SK-N-SH (cell line): Measurements from ENCODE around the gene MAPK10. TPM values are rescaled to one million over a fixed set of nuclear protein-coding genes. Genes with fewer than 3 reads are reported as not detected.

ENCODE experiments used
- CTCF ChIA-PET: fragments of 300-600, 350-600 bp; formaldehyde crosslinking; extraction: SDS; loops from one replicate; lab custom pipeline; 2021; lab: Yijun Ruan, JAX
- POLR2A ChIA-PET: fragments of 350-600 bp; sonication (Branson Sonifier 250); formaldehyde crosslinking; extraction: SDS; loops from one replicate; lab custom pipeline; 2020; ENCODE audit warnings: antibody characterized with exemption, inconsistent platforms; lab: Yijun Ruan, JAX
- DNase-seq: peaks from one replicate; pipeline ENCODE4 v3.0.0; 2012
- H2AFZ ChIP-seq: fragments of 200-600 bp; sonication (generic); 2 replicates; pipeline ENCODE4 v1.8.1; 2016; ENCODE audit warnings: antibody characterized with exemption, mild to moderate bottlenecking, low read depth
- H3F3A ChIP-seq: fragments of 200-600 bp; sonication (generic); replicated peaks from 2 replicates; pipeline ENCODE3; 2016; ENCODE audit warnings: antibody characterized with exemption, mild to moderate bottlenecking; ENCODE audit not compliant: insufficient read depth
- H3K27ac ChIP-seq, 2 experiments: fragments of 200-500 bp in 1 of 2; fragments of 200-600 bp in 1 of 2; sonication (Bioruptor generic) in 1 of 2; sonication (generic), shearing (Covaris generic) in 1 of 2; 2 replicates each; pipeline versions ENCODE4 v1.5.1 to v1.6.1; 2014 to 2016; ENCODE audit warnings: low read depth in 2 of 2, inconsistent platforms in 1 of 2, low read length in 1 of 2, mild to moderate bottlenecking in 1 of 2, mixed read lengths in 1 of 2
- H3K27me3 ChIP-seq: fragments of 200-600 bp; sonication (generic), shearing (Covaris generic); 2 replicates; pipeline ENCODE4 v1.6.1; 2016; ENCODE audit warnings: mixed run types; ENCODE audit not compliant: insufficient read depth
- H3K36me3 ChIP-seq, 2 experiments: fragments of 200-500 bp in 1 of 2; fragments of 200-600 bp in 1 of 2; sonication (Bioruptor generic) in 1 of 2; sonication (generic) in 1 of 2; replicated peaks in 1 of 2; 2 replicates each; pipeline versions ENCODE3 to v1.5.1; 2014 to 2016; ENCODE audit warnings: low read length in 1 of 2, mild to moderate bottlenecking in 1 of 2; ENCODE audit not compliant: insufficient read depth in 2 of 2, control insufficient read depth in 1 of 2
- H3K4me1 ChIP-seq, 2 experiments: fragments of 200-500 bp in 1 of 2; fragments of 200-600 bp in 1 of 2; sonication (Bioruptor generic) in 1 of 2; sonication (generic), shearing (Covaris generic) in 1 of 2; 2 replicates each; pipeline versions ENCODE4 v1.5.1 to v1.6.1; 2014 to 2016; ENCODE audit warnings: low read depth in 1 of 2, low read length in 1 of 2, mixed run types in 1 of 2; ENCODE audit not compliant: insufficient read depth in 2 of 2, control insufficient read depth in 1 of 2
- H3K4me2 ChIP-seq: fragments of 200-600 bp; sonication (generic), shearing (Covaris generic); 2 replicates; pipeline ENCODE4 v1.6.1; 2017; ENCODE audit warnings: mixed run types
- H3K4me3 ChIP-seq, 2 experiments: fragments of 200-500 bp in 1 of 2; fragments of 200-600 bp in 1 of 2; sonication (Bioruptor generic) in 1 of 2; sonication (generic), shearing (Covaris generic) in 1 of 2; 2 replicates each; pipeline versions ENCODE4 v1.5.1 to v1.8.1; 2014 to 2016; ENCODE audit warnings: low read depth in 2 of 2, inconsistent platforms in 1 of 2, low read length in 1 of 2, mild to moderate bottlenecking in 1 of 2, mixed read lengths in 1 of 2, moderate library complexity in 1 of 2
- H3K79me2 ChIP-seq: fragments of 200-600 bp; sonication (generic); 2 replicates; pipeline ENCODE4 v1.8.1; 2017; ENCODE audit warnings: mild to moderate bottlenecking; ENCODE audit not compliant: insufficient read depth
- H3K9ac ChIP-seq: fragments of 200-600 bp; sonication (generic); 2 replicates; pipeline ENCODE4 v1.6.1; 2017; ENCODE audit warnings: mixed run types
- H3K9me2 ChIP-seq: fragments of 200-600 bp; sonication (generic); 2 replicates; pipeline ENCODE4 v1.6.1; 2017; ENCODE audit warnings: mixed run types
- H3K9me3 ChIP-seq: fragments of 200-600 bp; sonication (generic); 2 replicates; pipeline ENCODE4 v1.6.1; 2017; ENCODE audit warnings: mixed run types, mild to moderate bottlenecking, moderate library complexity
- H4K20me1 ChIP-seq: fragments of 200-600 bp; sonication (generic); 2 replicates; pipeline ENCODE4 v1.6.1; 2017; ENCODE audit warnings: mild to moderate bottlenecking, mixed run types; ENCODE audit not compliant: insufficient read depth
- CHD2 ChIP-seq: fragments of 150-350 bp; IDR thresholded peaks from 2 replicates; pipeline ENCODE4 v1.6.1; 2018; ENCODE audit warnings: low read length; ENCODE audit not compliant: partially characterized antibody
- CTCF ChIP-seq: fragments of 200-600 bp; sonication (generic); IDR thresholded peaks from 2 replicates; pipeline ENCODE4 v1.6.1; 2017; ENCODE audit warnings: antibody characterized with exemption, mild to moderate bottlenecking, moderate library complexity
- ELF1 ChIP-seq: IDR thresholded peaks from 2 replicates; pipeline ENCODE4 v1.4.0; 2012
- EP300 ChIP-seq, 2 experiments: IDR thresholded peaks; 2 replicates each; pipeline versions ENCODE4 v1.4.0 to v1.6.1; 2012; ENCODE audit warnings: borderline replicate concordance in 1 of 2, low read depth in 1 of 2, low read length in 1 of 2
- EZH2phosphoT487 ChIP-seq: fragments of 200-600 bp; sonication (generic); IDR thresholded peaks from 2 replicates; pipeline ENCODE4 v1.6.1; 2017; ENCODE audit warnings: low read depth, mixed run types, mild to moderate bottlenecking, antibody characterized with exemption, moderate library complexity, borderline replicate concordance
- FOSL2 ChIP-seq: IDR thresholded peaks from 2 replicates; pipeline ENCODE4 v1.4.0; 2012; ENCODE audit warnings: low read depth, mild to moderate bottlenecking, moderate library complexity, borderline replicate concordance
- GABPA ChIP-seq: IDR thresholded peaks from 2 replicates; pipeline ENCODE4 v1.4.0; 2012; ENCODE audit warnings: low read depth, mild to moderate bottlenecking
- IRF3 ChIP-seq: fragments of 150-350 bp; IDR thresholded peaks from 2 replicates; pipeline ENCODE4 v1.6.1; 2016; ENCODE audit warnings: mild to moderate bottlenecking, low read depth, low read length
- JUND ChIP-seq: IDR thresholded peaks from 2 replicates; pipeline ENCODE4 v1.4.0; 2012
- MAX ChIP-seq: IDR thresholded peaks from 2 replicates; pipeline ENCODE4 v1.4.0; 2012; ENCODE audit warnings: low read depth
- MEF2A ChIP-seq: IDR thresholded peaks from 2 replicates; pipeline ENCODE4 v1.4.0; 2012; ENCODE audit warnings: low read depth, borderline replicate concordance
- MXI1 ChIP-seq: IDR thresholded peaks from 2 replicates; pipeline ENCODE4 v1.6.1; 2012; ENCODE audit warnings: mild to moderate bottlenecking, low read depth, low read length, improper control_type of control experiment
- NFIC ChIP-seq: IDR thresholded peaks from 2 replicates; pipeline ENCODE4 v1.4.0; 2012; ENCODE audit warnings: borderline replicate concordance
- NRF1 ChIP-seq: IDR thresholded peaks from 2 replicates; pipeline ENCODE4 v1.6.1; 2012; ENCODE audit warnings: low read depth, mild to moderate bottlenecking, low read length
- RCOR1 ChIP-seq: fragments of 150-350 bp; IDR thresholded peaks from 2 replicates; pipeline ENCODE4 v1.6.1; 2017; ENCODE audit warnings: antibody characterized with exemption, low read length
- REST ChIP-seq: IDR thresholded peaks from 2 replicates; pipeline ENCODE4 v1.6.1; 2012; ENCODE audit warnings: mild to moderate bottlenecking, low read depth, low read length, moderate library complexity
- RFX5 ChIP-seq: IDR thresholded peaks from 2 replicates; pipeline ENCODE4 v1.6.1; 2012; ENCODE audit warnings: mild to moderate bottlenecking, improper control_type of control experiment, low read length
- RXRA ChIP-seq: IDR thresholded peaks from 2 replicates; pipeline ENCODE4 v1.4.0; 2012; ENCODE audit warnings: low read depth, mild to moderate bottlenecking, borderline replicate concordance
- SIN3A ChIP-seq: IDR thresholded peaks from 2 replicates; pipeline ENCODE4 v1.6.1; 2012; ENCODE audit warnings: low read depth, mild to moderate bottlenecking, low read length, moderate library complexity, borderline replicate concordance
- SMC3 ChIP-seq: IDR thresholded peaks from 2 replicates; pipeline ENCODE4 v1.6.1; 2012; ENCODE audit warnings: low read depth, low read length, improper control_type of control experiment
- TAF1 ChIP-seq: IDR thresholded peaks from 2 replicates; pipeline ENCODE4 v1.6.1; 2012; ENCODE audit warnings: low read depth, mild to moderate bottlenecking, low read length, moderate library complexity, borderline replicate concordance
- TCF12 ChIP-seq: IDR thresholded peaks from 2 replicates; pipeline ENCODE4 v1.4.0; 2012
- TEAD4 ChIP-seq: IDR thresholded peaks from 2 replicates; pipeline ENCODE4 v1.4.0; 2012; ENCODE audit warnings: mild to moderate bottlenecking, borderline replicate concordance; ENCODE audit not compliant: insufficient read depth
- USF1 ChIP-seq: IDR thresholded peaks from 2 replicates; pipeline ENCODE4 v1.4.0; 2012; ENCODE audit warnings: low read depth, borderline replicate concordance
- USF2 ChIP-seq: fragments of 150-350 bp; IDR thresholded peaks from 2 replicates; pipeline ENCODE4 v1.6.1; 2017; ENCODE audit warnings: antibody characterized with exemption, low read length, low read depth, borderline replicate concordance
- YY1 ChIP-seq: IDR thresholded peaks from 2 replicates; pipeline ENCODE4 v1.4.0; 2012; ENCODE audit warnings: low read depth, mild to moderate bottlenecking
- WGBS: methylation state at CpG from one replicate; pipeline ENCODE4 v1.1.6; 2017; ENCODE audit warnings: low lambda C conversion rate; 5-methylcytosine and 5-hydroxymethylcytosine counted together
- polyA plus RNA-seq, 3 experiments: library from polyadenylated mRNA; depleted of rRNA; stranded (reverse); fragments of >200 nt; gene quantifications; 2 replicates each; pipeline ENCODE4 v1.2.3, GENCODE V29; 2012

Gene MAPK10
- polyA plus RNA-seq, 1 of the 3 experiments (the other 2 are of a cell fraction), result 8.1 TPM

- Histone ChIP-seq H3K36me3 (no peaks in the 10 kb centered on the region), H3F3A (peaks cover 14% of the 10 kb centered on the region), H3K9me2 (no peaks in the 10 kb centered on the region), H4K20me1 (no peaks in the 10 kb centered on the region), H3K27me3 (no peaks in the 10 kb centered on the region), H2AFZ (no peak overlapping the region), H3K9ac (no peak overlapping the region), H3K79me2 (no peaks in the 10 kb centered on the region), H3K4me2 (no peak overlapping the region), H3K4me1 (peaks cover 3 to 8% of the 10 kb centered on the region in 2 experiments; a peak in 3 of 4 replicates), H3K4me3 (no peak overlapping the region), H3K27ac (peak overlapping the region; percentile 51 to 77; a peak in 2 of 4 replicates), H3K9me3 (no peaks in the 10 kb centered on the region)
- 58% methylated on average over 3 of the region's 3 CpGs for WGBS
- ChIA-PET CTCF (interaction anchor here (1.1 kb wide), 1 partner anchor 615 kb away, joined by 3 read pairs; no protein-coding TSS in a partner anchor), POLR2A (no interaction called here)
- no peak for DNase-seq
- no peak for TF ChIP-seq GABPA
- TF ChIP-seq RCOR1, result no peak
- no peak for TF ChIP-seq USF1
- no peak for TF ChIP-seq TAF1
- no peak for TF ChIP-seq NRF1
- TF ChIP-seq TEAD4, result no peak
- TF ChIP-seq REST, result no peak
- no peak for TF ChIP-seq JUND
- no peak for TF ChIP-seq RFX5
- TF ChIP-seq RXRA, result no peak
- no peak for TF ChIP-seq MXI1
- TF ChIP-seq MEF2A, result no peak
- TF ChIP-seq NFIC, result peak; percentile 32; the same call in 1 of the 2 replicates
- no peak for TF ChIP-seq CTCF
- no peak for TF ChIP-seq IRF3
- no peak for TF ChIP-seq YY1
- TF ChIP-seq EP300 (IDR thresholded peaks at IDR 0.05; ENCODE audit: borderline replicate concordance in 1 of 2, low read depth in 1 of 2, low read length in 1 of 2), result no peak
- no peak for TF ChIP-seq EZH2phosphoT487
- TF ChIP-seq FOSL2, result no peak
- no peak for TF ChIP-seq USF2
- no peak for TF ChIP-seq CHD2
- peak; percentile 40; the same call in 1 of the 2 replicates for TF ChIP-seq TCF12
- TF ChIP-seq SMC3, result no peak
- no peak for TF ChIP-seq SIN3A
- no peak for TF ChIP-seq ELF1
- TF ChIP-seq MAX, result 0 out of 2 replicates have a peak, but pooled peaks have one; percentile 16
These were observed 53.0 kb downstream of the MAPK10 start for GRCh38 chr4:86306816-86307215.
